GM23338 (cell line): ENCODE results near the gene CTAGE9. TPM values are rescaled to one million over a fixed set of nuclear protein-coding genes. Genes with fewer than 3 reads are reported as not detected.
A peak's percentile ranks its signal among the peaks of the same experiment; 100 is the strongest.

Source experiments
- ATAC-seq: fragments of 200-7000 bp; cut with Tn5 transposase; 3 replicates; pipeline ENCODE4 v1.9.1; 2020
- DNase-seq: peaks from one replicate; pipeline ENCODE4 v3.0.0-alpha.2; 2015; ENCODE audit warnings: low spot score
- H2AFZ ChIP-seq: fragments of 200-600 bp; sonication (generic); 2 replicates; pipeline ENCODE4 v1.8.0; 2016; ENCODE audit warnings: antibody characterized with exemption, mild to moderate bottlenecking, moderate library complexity
- H3F3A ChIP-seq: fragments of 200-600 bp; sonication (generic); replicated peaks from 2 replicates; pipeline ENCODE4 v1.8.0; 2017; ENCODE audit warnings: antibody characterized with exemption, mixed run types, low read depth
- H3K27ac ChIP-seq: fragments of 200-600 bp; sonication (generic); 2 replicates; pipeline ENCODE4 v1.6.1; 2016; ENCODE audit warnings: low read depth
- H3K27me3 ChIP-seq: fragments of 200-600 bp; sonication (generic); 2 replicates; pipeline ENCODE4 v1.8.0; 2016; ENCODE audit warnings: mild to moderate bottlenecking, mixed run types, moderate library complexity; ENCODE audit not compliant: insufficient read depth
- H3K36me3 ChIP-seq: fragments of 200-600 bp; sonication (generic); 2 replicates; pipeline ENCODE4 v1.8.0; 2016; ENCODE audit warnings: mild to moderate bottlenecking; ENCODE audit not compliant: insufficient read depth
- H3K4me1 ChIP-seq: fragments of 200-600 bp; sonication (generic); 2 replicates; pipeline ENCODE4 v1.8.0; 2016; ENCODE audit warnings: mild to moderate bottlenecking, moderate library complexity; ENCODE audit not compliant: insufficient read depth
- H3K4me2 ChIP-seq: fragments of 200-600 bp; sonication (generic); 2 replicates; pipeline ENCODE4 v1.7.1; 2017; ENCODE audit warnings: mixed run types
- H3K4me3 ChIP-seq: fragments of 200-600 bp; sonication (generic); 2 replicates; pipeline ENCODE4 v1.6.1; 2016; ENCODE audit warnings: mixed run types
- H3K79me2 ChIP-seq: fragments of 200-600 bp; sonication (generic); replicated peaks from 2 replicates; pipeline ENCODE4 v1.8.0; 2017; ENCODE audit warnings: mild to moderate bottlenecking; ENCODE audit not compliant: insufficient read depth
- H3K9me2 ChIP-seq: fragments of 200-600 bp; sonication (generic); 2 replicates; pipeline ENCODE4 v1.8.0; 2017; ENCODE audit not compliant: insufficient read depth
- H4K20me1 ChIP-seq: fragments of 200-600 bp; sonication (generic); replicated peaks from 2 replicates; pipeline ENCODE4 v1.8.0; 2017; ENCODE audit warnings: mild to moderate bottlenecking; ENCODE audit not compliant: insufficient read depth
- H3K27ac Mint-ChIP-seq: 2 replicates; pipeline ENCODE4 v1.8.0; 2020; ENCODE audit warnings: inconsistent platforms, mild to moderate bottlenecking, moderate library complexity, mixed read lengths
- H3K27me3 Mint-ChIP-seq: 3 replicates; pipeline ENCODE4 v1.8.0; 2022; ENCODE audit warnings: low read depth, mild to moderate bottlenecking, moderate library complexity, mixed read lengths, inconsistent platforms; ENCODE audit not compliant: insufficient read depth, poor library complexity
- H3K36me3 Mint-ChIP-seq: 3 replicates; pipeline ENCODE4 v1.8.0; 2021; ENCODE audit warnings: low read depth, mild to moderate bottlenecking, inconsistent platforms, moderate library complexity, mixed read lengths
- H3K4me1 Mint-ChIP-seq: 3 replicates; pipeline ENCODE4 v1.8.0; 2020; ENCODE audit warnings: mild to moderate bottlenecking, inconsistent platforms, mixed read lengths
- H3K4me3 Mint-ChIP-seq: 3 replicates; pipeline ENCODE4 v1.8.0; 2021; ENCODE audit warnings: moderate library complexity, mild to moderate bottlenecking, inconsistent platforms, mixed read lengths
- H3K9me3 Mint-ChIP-seq: 3 replicates; pipeline ENCODE4 v1.8.0; 2020; ENCODE audit warnings: moderate library complexity, mild to moderate bottlenecking, inconsistent platforms, mixed read lengths
- NANOG ChIP-seq: IDR thresholded peaks from 2 replicates; pipeline ENCODE4 v1.6.1; 2016; ENCODE audit warnings: antibody characterized with exemption, borderline replicate concordance
- REST ChIP-seq: IDR thresholded peaks from one replicate; pipeline ENCODE4 v1.6.1; 2018; ENCODE audit warnings: antibody characterized with exemption; ENCODE audit not compliant: unreplicated experiment
- STAT1 ChIP-seq: IDR thresholded peaks from one replicate; pipeline ENCODE4 v1.6.1; 2016; ENCODE audit warnings: antibody characterized with exemption; ENCODE audit not compliant: unreplicated experiment
- ZNF114 ChIP-seq: fragments of 250-450 bp; sonication (Bioruptor Pico); IDR thresholded peaks from 2 replicates; pipeline ENCODE4 v1.5.0; 2020; ENCODE audit warnings: mild to moderate bottlenecking, moderate library complexity
- ZNF331 ChIP-seq: fragments of 250-450 bp; sonication (Bioruptor Pico); IDR thresholded peaks from 2 replicates; pipeline ENCODE4 v1.5.0; 2020; ENCODE audit warnings: low read depth, mild to moderate bottlenecking, moderate library complexity
- ZNF462 ChIP-seq: fragments of 250-450 bp; sonication (Bioruptor Pico); IDR thresholded peaks from 2 replicates; pipeline ENCODE4 v1.5.0; 2020; ENCODE audit warnings: mild to moderate bottlenecking, moderate library complexity
- polyA plus RNA-seq: library from polyadenylated mRNA; unstranded; fragments of >200 nt; fragmentation: Nextera tagmentation; extraction: Ambion mirVana; gene quantifications from 2 replicates; pipeline ENCODE4 v1.2.1, GENCODE V29; 2016
- total RNA-seq: library from RNA; depleted of rRNA; stranded (reverse); fragments of >200 nt; shearing (Covaris generic); gene quantifications from 2 replicates; pipeline ENCODE4 v1.2.3, GENCODE V29; 2014
- TF ChIP-seq, protein P1 (sequence below): IDR thresholded peaks from 2 replicates; pipeline ENCODE4 v1.6.1; 2016; ENCODE audit warnings: antibody characterized with exemption

CTAGE9 gene
- total and polyA plus RNA-seq, 2 experiments from 2014 or later: 0.10 to 0.13 TPM

- TF ChIP-seq REST: no peak
- TF ChIP-seq, protein P1, sequence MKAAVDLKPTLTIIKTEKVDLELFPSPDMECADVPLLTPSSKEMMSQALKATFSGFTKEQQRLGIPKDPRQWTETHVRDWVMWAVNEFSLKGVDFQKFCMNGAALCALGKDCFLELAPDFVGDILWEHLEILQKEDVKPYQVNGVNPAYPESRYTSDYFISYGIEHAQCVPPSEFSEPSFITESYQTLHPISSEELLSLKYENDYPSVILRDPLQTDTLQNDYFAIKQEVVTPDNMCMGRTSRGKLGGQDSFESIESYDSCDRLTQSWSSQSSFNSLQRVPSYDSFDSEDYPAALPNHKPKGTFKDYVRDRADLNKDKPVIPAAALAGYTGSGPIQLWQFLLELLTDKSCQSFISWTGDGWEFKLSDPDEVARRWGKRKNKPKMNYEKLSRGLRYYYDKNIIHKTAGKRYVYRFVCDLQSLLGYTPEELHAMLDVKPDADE: no peak
Observed at GRCh38 chr6:131749023-131749422, 38.2 kb upstream of the CTAGE9 start (continued).

DNA sequence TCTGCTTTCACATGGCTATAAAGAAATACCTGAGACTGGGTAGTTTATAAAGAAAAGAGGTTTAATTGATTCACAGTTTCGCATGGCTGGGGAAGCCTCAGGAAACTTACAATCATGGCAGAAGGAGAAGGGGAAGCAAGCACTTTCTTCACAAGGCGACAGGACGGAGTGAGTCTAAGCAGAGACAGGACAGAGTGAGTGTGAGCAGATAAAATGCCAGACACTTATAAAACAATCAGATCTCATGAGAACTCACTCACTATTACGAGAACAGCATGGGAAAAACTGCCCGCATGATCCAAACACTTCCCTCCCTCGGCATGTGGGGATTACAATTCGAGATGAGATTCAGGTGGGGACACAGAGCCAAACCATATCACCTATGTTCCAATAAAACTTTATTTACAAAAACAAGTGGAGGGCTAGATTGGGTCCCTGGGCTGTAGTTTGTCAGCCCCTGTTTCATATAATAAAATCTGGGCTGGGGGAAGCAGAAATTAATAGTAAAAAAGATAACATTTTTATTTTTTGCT is 37.1 kb upstream of the CTAGE9 start:
- no peaks in the 10 kb centered on the region for H3F3A ChIP-seq
- no peaks in the 10 kb centered on the region for H4K20me1 ChIP-seq
- Mint-ChIP-seq H3K4me1 (peaks cover 13% of the 10 kb centered on the region), H3K4me3 (no peak overlapping the region), H3K9me3 (no peaks in the 10 kb centered on the region; the same call in 2 of the 3 replicates), H3K36me3 (no peaks in the 10 kb centered on the region), H3K27ac (peak overlapping the region; percentile 85), H3K27me3 (peaks cover 6% of the 10 kb centered on the region)
- H3K4me1 ChIP-seq: peaks cover 10% of the 10 kb centered on the region; the same call in 1 of the 2 replicates
- H3K27ac ChIP-seq: no peak overlapping the region
- no peak overlapping the region for H3K4me2 ChIP-seq
- no peak overlapping the region for H3K4me3 ChIP-seq
- no peaks in the 10 kb centered on the region for H3K36me3 ChIP-seq
- H3K9me2 ChIP-seq: no peaks in the 10 kb centered on the region
- DNase-seq (no peak), ATAC-seq (no peak)
- no peak for TF ChIP-seq REST
- no peak for TF ChIP-seq NANOG
- no peak for TF ChIP-seq ZNF331
- no peak for TF ChIP-seq ZNF114 (CRISPR knock-in tag)
- TF ChIP-seq ZNF462: no peak
- TF ChIP-seq STAT1: no peak
- peak overlapping the region; percentile 94; the same call in 1 of the 2 replicates for H2AFZ ChIP-seq
- H3K79me2 ChIP-seq: no peaks in the 10 kb centered on the region
- H3K27me3 ChIP-seq: no peaks in the 10 kb centered on the region
